Measurements from ENCODE around the gene ZSWIM1.

DNA sequence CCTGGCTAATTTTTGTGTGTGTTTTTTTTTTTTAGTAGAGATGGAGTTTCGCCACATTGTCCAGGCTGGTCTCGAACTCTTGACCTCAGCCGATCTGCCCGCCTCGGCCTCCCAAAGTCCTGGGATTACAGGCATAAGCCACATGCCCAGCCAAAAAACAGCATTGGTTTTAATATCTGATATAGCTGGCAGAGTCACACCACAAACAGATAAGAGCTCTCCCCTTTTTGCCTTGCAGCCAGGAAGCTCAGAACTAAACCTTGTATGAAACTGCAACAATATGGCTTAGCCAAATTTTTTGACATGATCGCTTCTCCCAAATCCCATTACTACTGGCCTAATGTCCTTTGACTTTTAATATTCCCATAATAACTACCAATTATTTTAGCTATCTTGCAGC, 28.7 kb upstream of the ZSWIM1 start:
- TF ChIP-seq CTCF (IDR thresholded peaks at IDR 0.05) (no peak), EZH2 (IDR thresholded peaks at IDR 0.05; ENCODE audit: borderline replicate concordance, insufficient read depth, low read depth, low read length, poor library complexity, severe bottlenecking) (no peak)
